Neuronal stem cell (in vitro differentiated cells): ENCODE data around the gene OR4C6.

ENCODE experiments used
- DNase-seq: peaks from one replicate; pipeline ENCODE4 v3.0.0-alpha.2; 2013; ENCODE audit warnings: low spot score
- H2AFZ ChIP-seq: one replicate; pipeline ENCODE4 v1.6.1; 2013; ENCODE audit warnings: mild to moderate bottlenecking, low read length, inconsistent platforms
- H2AK5ac ChIP-seq: 2 replicates; pipeline ENCODE4 v1.6.1; 2013; ENCODE audit warnings: low read depth, mild to moderate bottlenecking, inconsistent platforms, low read length, moderate library complexity, mixed read lengths
- H2BK120ac ChIP-seq: 2 replicates; pipeline ENCODE4 v1.6.1; 2013; ENCODE audit warnings: low read depth, mild to moderate bottlenecking, inconsistent platforms, low read length, moderate library complexity, mixed read lengths
- H2BK12ac ChIP-seq: one replicate; pipeline ENCODE4 v1.6.1; 2013; ENCODE audit warnings: low read length, inconsistent platforms
- H2BK15ac ChIP-seq: 2 replicates; pipeline ENCODE4 v1.6.1; 2013; ENCODE audit warnings: mild to moderate bottlenecking, low read length, inconsistent platforms, mixed read lengths
- H2BK5ac ChIP-seq: one replicate; pipeline ENCODE4 v1.6.1; 2013; ENCODE audit warnings: inconsistent platforms, mild to moderate bottlenecking, low read length, moderate library complexity
- H3K14ac ChIP-seq: one replicate; pipeline ENCODE4 v1.6.1; 2013; ENCODE audit warnings: low read length, inconsistent platforms
- H3K18ac ChIP-seq: 2 replicates; pipeline ENCODE4 v1.6.1; 2013; ENCODE audit warnings: low read length, inconsistent platforms
- H3K23ac ChIP-seq: 2 replicates; pipeline ENCODE4 v1.6.1; 2013; ENCODE audit warnings: low read depth, mild to moderate bottlenecking, mixed read lengths, low read length, inconsistent platforms; ENCODE audit not compliant: poor library complexity
- H3K27ac ChIP-seq: replicated peaks from 3 replicates; pipeline ENCODE4 v1.5.1; 2013; ENCODE audit warnings: low read length, inconsistent platforms
- H3K27me3 ChIP-seq, 3 experiments: 2 replicates each; pipeline ENCODE4 v1.6.1; 2013; ENCODE audit warnings: low read length in 3 of 3, mild to moderate bottlenecking in 2 of 3, inconsistent platforms in 1 of 3, low read depth in 1 of 3, mixed read lengths in 1 of 3, moderate library complexity in 1 of 3; ENCODE audit not compliant: control insufficient read depth in 3 of 3, insufficient read depth in 3 of 3
- H3K36me3 ChIP-seq, 2 donors: replicated peaks in 1 of 2; 2 replicates each; pipeline ENCODE4 v1.6.1; 2013; ENCODE audit warnings: low read length in 2 of 2; ENCODE audit not compliant: control insufficient read depth in 2 of 2, insufficient read depth in 2 of 2
- H3K4ac ChIP-seq: 2 replicates; pipeline ENCODE4 v1.6.1; 2013; ENCODE audit warnings: inconsistent platforms, mild to moderate bottlenecking, low read length, moderate library complexity
- H3K4me1 ChIP-seq, 2 donors: 1 replicate in 1 of 2; 2 replicates in 1 of 2; pipeline ENCODE4 v1.6.1; 2013; ENCODE audit warnings: low read length in 2 of 2, low read depth in 1 of 2; ENCODE audit not compliant: control insufficient read depth in 2 of 2, insufficient read depth in 1 of 2
- H3K4me2 ChIP-seq: one replicate; pipeline ENCODE4 v1.6.1; 2013; ENCODE audit warnings: mild to moderate bottlenecking, low read length, inconsistent platforms; ENCODE audit not compliant: insufficient read depth, poor library complexity, severe bottlenecking
- H3K4me3 ChIP-seq, 2 donors: 2 replicates each; pipeline ENCODE4 v1.5.1; 2013; ENCODE audit warnings: low read length in 2 of 2, mild to moderate bottlenecking in 2 of 2, inconsistent platforms in 1 of 2, moderate library complexity in 1 of 2
- H3K79me1 ChIP-seq: one replicate; pipeline ENCODE4 v1.6.1; 2013; ENCODE audit warnings: low read depth, mild to moderate bottlenecking, inconsistent platforms, low read length, moderate library complexity
- H3K9ac ChIP-seq: one replicate; pipeline ENCODE4 v1.6.1; 2013; ENCODE audit warnings: mild to moderate bottlenecking, low read depth, low read length, inconsistent platforms; ENCODE audit not compliant: poor library complexity
- H3K9me3 ChIP-seq, 2 donors: replicated peaks in 1 of 2; 2 replicates each; pipeline versions ENCODE3 to v1.6.1; 2013; ENCODE audit warnings: low read length in 2 of 2, mild to moderate bottlenecking in 2 of 2, inconsistent platforms in 1 of 2, low read depth in 1 of 2, mixed read lengths in 1 of 2, moderate library complexity in 1 of 2; ENCODE audit not compliant: control insufficient read depth in 2 of 2, insufficient read depth in 1 of 2
- H4K8ac ChIP-seq: one replicate; pipeline ENCODE4 v1.6.1; 2013; ENCODE audit warnings: low read depth, mild to moderate bottlenecking, inconsistent platforms, low read length, moderate library complexity
- H4K91ac ChIP-seq: one replicate; pipeline ENCODE4 v1.6.1; 2013; ENCODE audit warnings: low read length, low read depth, mild to moderate bottlenecking, inconsistent platforms; ENCODE audit not compliant: poor library complexity
- WGBS, 2 donors: extraction: QIAGEN DNeasy Blood & Tissue Kit; methylation state at CpG; one replicate each; pipeline ENCODE4 v1.1.7; 2013; ENCODE audit warnings: missing lambda C conversion rate in 2 of 2, mixed read lengths in 1 of 2; ENCODE audit not compliant: insufficient read length in 2 of 2, insufficient replicate concordance in 1 of 2; ENCODE audit errors: extremely low coverage in 2 of 2; 5-methylcytosine and 5-hydroxymethylcytosine counted together

Gene OR4C6

DNA sequence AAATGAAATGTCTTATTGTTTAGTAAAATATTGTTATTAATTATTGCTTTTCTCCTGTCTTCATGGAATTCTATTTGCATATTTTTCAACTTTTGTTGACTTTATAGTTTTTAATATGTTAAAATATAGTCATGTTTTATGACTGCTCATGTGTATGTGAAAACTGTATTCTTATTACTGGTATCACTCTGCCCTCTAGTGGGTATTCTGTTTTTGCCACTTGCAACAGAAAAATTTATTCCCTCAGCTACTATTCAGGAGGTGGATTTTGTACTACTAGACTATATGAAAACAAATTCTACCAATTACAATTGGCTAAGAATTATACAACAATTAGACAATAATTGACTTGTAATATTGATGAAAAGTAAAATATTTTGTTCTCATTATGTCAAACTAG is 45.0 kb downstream of the OR4C6 start:
- Histone ChIP-seq H4K91ac (no peak overlapping the region), H2BK15ac (no peak overlapping the region), H2BK120ac (no peak overlapping the region), H3K36me3 (no peaks in the 10 kb centered on the region), H3K9ac (no peak overlapping the region), H3K4ac (no peak overlapping the region), H3K27ac (no peak overlapping the region), H3K4me1 (no peaks in the 10 kb centered on the region), H3K14ac (no peak overlapping the region), H3K4me3 (no peak overlapping the region), H2BK12ac (no peak overlapping the region), H3K18ac (no peak overlapping the region), H2BK5ac (no peak overlapping the region), H3K23ac (no peak overlapping the region), H3K27me3 (no peaks in the 10 kb centered on the region), H2AK5ac (no peak overlapping the region), H3K9me3 (peaks cover 0 to 9% of the 10 kb centered on the region in 2 donors), H2AFZ (no peak overlapping the region), H3K4me2 (no peak overlapping the region), H3K79me1 (no peaks in the 10 kb centered on the region), H4K8ac (no peak overlapping the region)
- no peak for DNase-seq

GRCh38 chr11:55714982-55715888 is 53.2 kb downstream of the OR4C6 start:
- no peaks in the 10 kb centered on the region for H3K4me1 ChIP-seq
- no CpG with 5 or more reads among the region's 10 CpGs for WGBS, 2 donors
- peaks cover 0 to 15% of the 10 kb centered on the region in 2 donors for H3K9me3 ChIP-seq

More at GRCh38 chr11:55714982-55715888, 53.2 kb downstream of the OR4C6 start:
- no peak overlapping the region for H3K14ac ChIP-seq
- H3K4me3 ChIP-seq, result no peak overlapping the region
- no peak overlapping the region for H3K9ac ChIP-seq
- H3K4me2 ChIP-seq, result no peak overlapping the region
- no peak overlapping the region for H2BK15ac ChIP-seq
- no peak overlapping the region for H2BK12ac ChIP-seq
- H3K27me3 ChIP-seq, result peaks cover 0 to 1% (median 0%) of the 10 kb centered on the region in 3 experiments
- H3K79me1 ChIP-seq, result no peaks in the 10 kb centered on the region
- H3K23ac ChIP-seq, result no peak overlapping the region
- no peak overlapping the region for H4K91ac ChIP-seq
- no peak for DNase-seq
- no peak overlapping the region for H3K27ac ChIP-seq
- H2BK120ac ChIP-seq, result no peak overlapping the region
- no peak overlapping the region for H3K18ac ChIP-seq
- no peaks in the 10 kb centered on the region for H3K36me3 ChIP-seq
- H2AK5ac ChIP-seq, result no peak overlapping the region
- H2BK5ac ChIP-seq, result no peak overlapping the region
- H4K8ac ChIP-seq, result no peak overlapping the region
- no peak overlapping the region for H3K4ac ChIP-seq
- peak overlapping the region; percentile 63 for H2AFZ ChIP-seq
